ENCODE data around the gene PLB1.

The PLB1 gene

GRCh38 chr2:28591711-28592335, 96.0 kb downstream of the PLB1 start:
- DNase-seq (ENCODE audit: low read depth, low spot score), result no peak

- DNase-seq (ENCODE audit: low read depth, low spot score), result no peak
Measured at GRCh38 chr2:28592481-28592880, 96.6 kb downstream of the PLB1 start.

- DNase-seq (ENCODE audit: low read depth, low spot score), result no peak
Measured at GRCh38 chr2:28593160-28593755, 97.4 kb downstream of the PLB1 start.

- DNase-seq (ENCODE audit: low read depth, low spot score), result no peak
Measured at GRCh38 chr2:28594000-28594331, 98.1 kb downstream of the PLB1 start.

GRCh38 chr2:28594332-28595108, 98.7 kb downstream of the PLB1 start:
- peak; percentile 63 for DNase-seq (ENCODE audit: low read depth, low spot score)

- DNase-seq (ENCODE audit: low read depth, low spot score), result no peak
Measured at GRCh38 chr2:28595323-28595722, 99.5 kb downstream of the PLB1 start.

GRCh38 chr2:28598484-28598883, 102.6 kb downstream of the PLB1 start:
- DNase-seq (ENCODE audit: low read depth, low spot score), result no peak

- DNase-seq (ENCODE audit: low read depth, low spot score), result no peak
Measured at GRCh38 chr2:28600181-28600580, 104.3 kb downstream of the PLB1 start.

GRCh38 chr2:28601616-28602015, 105.8 kb downstream of the PLB1 start:
- no peak for DNase-seq (ENCODE audit: low read depth, low spot score)

GRCh38 chr2:28602136-28602660, 106.3 kb downstream of the PLB1 start:
- no peak for DNase-seq (ENCODE audit: low read depth, low spot score)

- no peak for DNase-seq (ENCODE audit: low read depth, low spot score)
Measured at GRCh38 chr2:28602751-28603639, 107.1 kb downstream of the PLB1 start.

GRCh38 chr2:28603821-28604220, 108.0 kb downstream of the PLB1 start:
- no peak for DNase-seq (ENCODE audit: low read depth, low spot score)

GRCh38 chr2:28604284-28604843, 108.5 kb downstream of the PLB1 start:
- DNase-seq (ENCODE audit: low read depth, low spot score), result no peak

- no peak for DNase-seq (ENCODE audit: low read depth, low spot score)
Measured at GRCh38 chr2:28606986-28607441, 111.2 kb downstream of the PLB1 start.

GRCh38 chr2:28607730-28608499, 112.1 kb downstream of the PLB1 start:
- DNase-seq (ENCODE audit: low read depth, low spot score), result no peak

GRCh38 chr2:28608500-28609424, 112.9 kb downstream of the PLB1 start:
- DNase-seq (ENCODE audit: low read depth, low spot score), result no peak

GRCh38 chr2:28610583-28611201, 114.8 kb downstream of the PLB1 start:
- DNase-seq (ENCODE audit: low read depth, low spot score), result no peak

- no peak for DNase-seq (ENCODE audit: low read depth, low spot score)
Measured at GRCh38 chr2:28612131-28612812, 116.4 kb downstream of the PLB1 start.
